Esophagus squamous epithelium (tissue), 5 donors: Measurements from ENCODE around the gene NRXN2. TPM values are rescaled to one million over a fixed set of nuclear protein-coding genes. Genes with fewer than 3 reads are reported as not detected.

Experiments
- DNase-seq: peaks from one replicate; lab custom pipeline; 2025; lab: John Stamatoyannopoulos, UW
- H3K27ac ChIP-seq, 4 donors: fragments of 200-600 bp; sonication (generic); one replicate each; pipeline ENCODE4 v1.5.1; 2016 to 2019; ENCODE audit warnings: mild to moderate bottlenecking in 1 of 4
- H3K27me3 ChIP-seq, 4 donors: fragments of 200-600 bp; sonication (generic); 1 replicate in 3 of 4; 2 replicates in 1 of 4; pipeline versions ENCODE4 v1.5.1 to v1.6.0; 2017 to 2021; ENCODE audit warnings: antibody characterized with exemption in 1 of 4
- H3K36me3 ChIP-seq, 3 donors: fragments of 200-600 bp; sonication (generic); one replicate each; pipeline ENCODE4 v1.5.1; 2016 to 2019
- H3K4me1 ChIP-seq, 3 donors: fragments of 200-600 bp; sonication (generic); one replicate each; pipeline ENCODE4 v1.5.1; 2017 to 2019
- H3K4me3 ChIP-seq, 4 donors: fragments of 200-600 bp; sonication (generic); 1 replicate in 3 of 4; 2 replicates in 1 of 4; pipeline ENCODE4 v1.5.1; 2016 to 2019; ENCODE audit warnings: mild to moderate bottlenecking in 2 of 4, moderate library complexity in 1 of 4
- H3K9me3 ChIP-seq, 3 donors: fragments of 200-600 bp; sonication (generic); one replicate each; pipeline ENCODE4 v1.5.1; 2016 to 2019
- CTCF ChIP-seq, 6 experiments: fragments of 450-650 bp in 4 of 6; fragments of 200-600 bp in 2 of 6; sonication (generic) in 2 of 6; IDR thresholded peaks; one replicate each; pipeline ENCODE4 v1.5.1; 2016 to 2019; ENCODE audit warnings: antibody characterized with exemption in 6 of 6, mild to moderate bottlenecking in 4 of 6, moderate library complexity in 4 of 6
- POLR2A ChIP-seq, 4 donors: fragments of 450-650 bp; IDR thresholded peaks; one replicate each; pipeline ENCODE4 v1.6.1; 2017; ENCODE audit warnings: antibody characterized with exemption in 4 of 4, mild to moderate bottlenecking in 4 of 4, moderate library complexity in 3 of 4
- WGBS, 2 donors: methylation state at CpG; one replicate each; pipeline ENCODE4 v1.1.5; 2018; 5-methylcytosine and 5-hydroxymethylcytosine counted together
- intact Hi-C: fragments of 100-400 bp; cut with DNase I; formaldehyde crosslinking; loops from one replicate; pipeline ENCODE4 v1.15.0; 2022
- total RNA-seq, 4 donors: library from RNA; depleted of rRNA; stranded (reverse); fragments of >200 nt; gene quantifications; one replicate each; pipeline ENCODE4 v1.1.0, GENCODE V29; 2016
- donor health status: DM: yes; HTN: yes; CAD: no.

NRXN2 gene
- total RNA-seq, 4 donors from 2014 or later, result 0.38 TPM; not detected in 3

- 65 to 67% methylated on average over 13 to 17 of the region's 19 CpGs for WGBS, 2 donors
- peaks cover 0 to 20% (median 0%) of the 10 kb centered on the region in 4 donors for H3K27me3 ChIP-seq
- DNase-seq, result no peak
- TF ChIP-seq POLR2A (IDR thresholded peaks at IDR 0.05), result no peak
- TF ChIP-seq CTCF (IDR thresholded peaks at IDR 0.05), result no peak
- H3K9me3 ChIP-seq, result no peaks in the 10 kb centered on the region
- no peak overlapping the region for H3K27ac ChIP-seq
- no peaks in the 10 kb centered on the region for H3K36me3 ChIP-seq
- intact Hi-C loops, result no loop called here
- no peak overlapping the region for H3K4me3 ChIP-seq
- H3K4me1 ChIP-seq, result peaks cover 0 to 12% (median 5%) of the 10 kb centered on the region in 3 donors
Observed at GRCh38 chr11:64559351-64560138, 163.5 kb downstream of the NRXN2 start.

DNA sequence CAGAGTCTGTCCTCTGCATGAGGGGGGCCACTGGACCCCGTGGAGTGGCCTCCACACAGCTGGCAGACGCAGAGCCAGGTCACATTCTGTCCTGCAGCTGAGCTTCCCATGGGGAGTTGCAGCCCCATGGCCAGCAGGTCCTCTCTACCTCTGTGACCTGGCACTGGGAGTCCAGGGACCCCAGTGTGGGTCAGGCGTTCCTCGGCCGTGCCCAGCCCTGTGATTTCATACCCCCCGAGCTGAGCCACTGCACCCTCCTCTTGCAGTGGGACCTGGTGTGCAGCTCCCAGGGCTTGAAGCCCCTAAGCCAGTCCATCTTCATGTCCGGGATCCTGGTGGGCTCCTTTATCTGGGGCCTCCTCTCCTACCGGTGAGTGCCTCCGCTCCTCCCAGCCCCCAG lies 164.1 kb downstream of the NRXN2 start:
- Histone ChIP-seq H3K27me3 (peaks cover 0 to 20% (median 0%) of the 10 kb centered on the region in 4 donors), H3K9me3 (no peaks in the 10 kb centered on the region), H3K36me3 (no peaks in the 10 kb centered on the region), H3K27ac (no peak overlapping the region), H3K4me3 (no peak overlapping the region), H3K4me1 (peaks cover 0 to 18% (median 8%) of the 10 kb centered on the region in 3 donors)
- intact Hi-C loops, result no loop called here
- WGBS, 2 donors, result 72 to 94% methylated on average over 3 to 7 of the region's 9 CpGs
- no peak for DNase-seq
- no peak for TF ChIP-seq POLR2A (IDR thresholded peaks at IDR 0.05)
- no peak for TF ChIP-seq CTCF (IDR thresholded peaks at IDR 0.05)

DNA sequence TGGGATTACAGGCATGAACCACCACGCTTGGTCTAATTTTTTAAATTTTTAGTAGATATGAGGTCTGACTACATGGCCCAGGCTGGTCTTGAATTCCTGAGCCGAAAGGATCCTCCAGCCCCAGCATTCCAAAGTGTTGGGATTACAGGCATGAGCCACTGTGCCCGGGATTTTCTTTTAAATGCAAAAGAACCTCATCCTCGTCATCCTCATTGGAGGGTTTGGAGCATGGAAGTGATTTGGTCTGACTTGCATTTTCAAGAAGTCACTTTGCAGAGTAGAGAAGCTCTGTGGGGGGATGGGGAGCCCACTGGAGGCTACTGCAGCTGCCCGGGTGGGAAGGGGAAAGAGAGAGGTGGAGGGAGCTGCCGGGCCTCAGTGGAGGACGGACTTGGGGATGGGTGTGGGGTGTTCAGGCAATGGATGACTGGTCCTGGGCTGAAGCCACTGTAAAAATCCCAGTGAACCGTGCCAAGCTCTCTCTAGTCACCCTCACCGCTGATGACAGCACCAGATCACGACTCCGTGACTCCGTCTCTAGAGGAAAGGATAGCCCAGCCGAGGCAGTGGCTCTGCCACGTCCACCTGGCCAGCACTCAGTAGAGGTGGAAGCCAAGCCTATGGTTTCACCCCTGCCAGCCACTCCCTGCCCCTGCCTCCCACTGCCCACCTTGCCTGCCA lies 164.8 kb downstream of the NRXN2 start:
- intact Hi-C loops, result no loop called here
- WGBS, 2 donors, result 70 to 71% methylated on average over 12 to 13 of the region's 14 CpGs
- no peaks in the 10 kb centered on the region for H3K36me3 ChIP-seq
- H3K27ac ChIP-seq, result no peak overlapping the region
- H3K9me3 ChIP-seq, result no peaks in the 10 kb centered on the region
- peaks cover 0 to 20% (median 0%) of the 10 kb centered on the region in 4 donors for H3K27me3 ChIP-seq
- DNase-seq, result no peak
- TF ChIP-seq POLR2A (IDR thresholded peaks at IDR 0.05) (no peak), CTCF (IDR thresholded peaks at IDR 0.05) (no peak)
- H3K4me1 ChIP-seq, result peaks cover 0 to 25% (median 8%) of the 10 kb centered on the region in 3 donors
- no peak overlapping the region for H3K4me3 ChIP-seq

DNA sequence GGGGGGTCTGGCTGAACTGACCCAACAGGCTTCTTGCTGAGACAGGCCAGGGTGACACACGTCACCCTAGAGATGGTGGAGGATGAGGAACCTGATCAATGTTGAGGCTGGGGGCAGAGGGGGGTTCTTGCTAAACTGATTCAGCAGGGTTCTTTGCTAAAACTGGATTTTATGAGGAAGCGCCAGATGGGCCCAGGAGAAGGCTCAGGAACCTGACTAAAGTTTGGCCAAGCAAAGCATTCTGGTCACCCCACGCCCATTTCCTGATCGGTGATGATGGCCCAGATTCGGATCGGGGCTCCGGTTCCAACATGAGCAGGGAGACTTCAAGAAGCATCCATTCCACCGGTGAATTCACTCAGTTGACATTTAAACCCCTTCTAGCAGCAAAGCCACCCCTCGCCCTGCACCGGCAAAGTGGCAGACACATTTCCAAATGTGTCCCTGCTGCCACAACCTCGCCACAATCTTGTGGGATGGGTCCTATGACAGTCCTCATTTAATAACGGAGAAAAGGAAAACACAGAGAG lies 166.2 kb downstream of the NRXN2 start:
- TF ChIP-seq POLR2A (IDR thresholded peaks at IDR 0.05), result no peak
- no peak for TF ChIP-seq CTCF (IDR thresholded peaks at IDR 0.05)
- Histone ChIP-seq H3K27ac (no peak overlapping the region), H3K4me1 (peaks cover 0 to 25% (median 8%) of the 10 kb centered on the region in 3 donors), H3K36me3 (no peaks in the 10 kb centered on the region), H3K9me3 (no peaks in the 10 kb centered on the region), H3K27me3 (peaks cover 0 to 20% (median 0%) of the 10 kb centered on the region in 4 donors), H3K4me3 (no peak overlapping the region)
- 83 to 91% methylated on average over 8 to 12 of the region's 12 CpGs for WGBS, 2 donors
- no peak for DNase-seq
- intact Hi-C loops, result no loop called here

Other genes with a start within 250 kb of the NRXN2 start
- not detected for gene SLC22A11, start 167.3 kb downstream of the NRXN2 start, total RNA-seq
- not detected for gene SLC22A12, start 132.0 kb downstream of the NRXN2 start, total RNA-seq
- gene RASGRP2, start 20.9 kb upstream of the NRXN2 start, total RNA-seq, result 10 to 100 TPM in 1 of 4 donors, 1 to 10 TPM in 3; 2.6 to 13.2 (median 4.9) TPM
- under 1 TPM; 0.27 to 0.95 (median 0.39) TPM for gene PYGM, start 36.8 kb upstream of the NRXN2 start, total RNA-seq
- gene SF1, start 55.3 kb upstream of the NRXN2 start, total RNA-seq, result 100 to 1,000 TPM; 136 to 292 (median 223) TPM
- 1 to 10 TPM; 3.6 to 9.0 (median 6.1) TPM for gene MAP4K2, start 80.0 kb upstream of the NRXN2 start, total RNA-seq
- 10 to 100 TPM; 14.9 to 23.3 (median 17.0) TPM for gene MEN1, start 87.4 kb upstream of the NRXN2 start, total RNA-seq
- gene CDC42BPG, start 121.5 kb upstream of the NRXN2 start, total RNA-seq, result 10 to 100 TPM; 16.4 to 48.5 (median 25.0) TPM
- 10 to 100 TPM; 29.5 to 44.0 (median 31.8) TPM for gene EHD1, start 155.4 kb upstream of the NRXN2 start, total RNA-seq
- gene ATG2A, start 194.0 kb upstream of the NRXN2 start, total RNA-seq, result 10 to 100 TPM; 14.1 to 26.1 (median 19.6) TPM
- 10 to 100 TPM in 1 of 4 donors, 1 to 10 TPM in 3; 7.7 to 10.5 (median 8.6) TPM for gene PPP2R5B, start 201.5 kb upstream of the NRXN2 start, total RNA-seq
- gene GPHA2, start 212.7 kb upstream of the NRXN2 start, total RNA-seq, result not detected
- gene MAJIN, start 248.9 kb upstream of the NRXN2 start, total RNA-seq, result not detected